NCI-H2029 (cell line): Measurements from ENCODE around the gene SUSD2.
"Not testable (repeated sequence)": the region's sequence is repeated elsewhere in the genome, so short reads cannot be mapped to it uniquely, and the experiment has no call there.

ENCODE experiments used
- DNase-seq: peaks from one replicate; lab custom pipeline; 2025; lab: John Stamatoyannopoulos, UW

Gene SUSD2, protein sequence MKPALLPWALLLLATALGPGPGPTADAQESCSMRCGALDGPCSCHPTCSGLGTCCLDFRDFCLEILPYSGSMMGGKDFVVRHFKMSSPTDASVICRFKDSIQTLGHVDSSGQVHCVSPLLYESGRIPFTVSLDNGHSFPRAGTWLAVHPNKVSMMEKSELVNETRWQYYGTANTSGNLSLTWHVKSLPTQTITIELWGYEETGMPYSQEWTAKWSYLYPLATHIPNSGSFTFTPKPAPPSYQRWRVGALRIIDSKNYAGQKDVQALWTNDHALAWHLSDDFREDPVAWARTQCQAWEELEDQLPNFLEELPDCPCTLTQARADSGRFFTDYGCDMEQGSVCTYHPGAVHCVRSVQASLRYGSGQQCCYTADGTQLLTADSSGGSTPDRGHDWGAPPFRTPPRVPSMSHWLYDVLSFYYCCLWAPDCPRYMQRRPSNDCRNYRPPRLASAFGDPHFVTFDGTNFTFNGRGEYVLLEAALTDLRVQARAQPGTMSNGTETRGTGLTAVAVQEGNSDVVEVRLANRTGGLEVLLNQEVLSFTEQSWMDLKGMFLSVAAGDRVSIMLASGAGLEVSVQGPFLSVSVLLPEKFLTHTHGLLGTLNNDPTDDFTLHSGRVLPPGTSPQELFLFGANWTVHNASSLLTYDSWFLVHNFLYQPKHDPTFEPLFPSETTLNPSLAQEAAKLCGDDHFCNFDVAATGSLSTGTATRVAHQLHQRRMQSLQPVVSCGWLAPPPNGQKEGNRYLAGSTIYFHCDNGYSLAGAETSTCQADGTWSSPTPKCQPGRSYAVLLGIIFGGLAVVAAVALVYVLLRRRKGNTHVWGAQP

DNA sequence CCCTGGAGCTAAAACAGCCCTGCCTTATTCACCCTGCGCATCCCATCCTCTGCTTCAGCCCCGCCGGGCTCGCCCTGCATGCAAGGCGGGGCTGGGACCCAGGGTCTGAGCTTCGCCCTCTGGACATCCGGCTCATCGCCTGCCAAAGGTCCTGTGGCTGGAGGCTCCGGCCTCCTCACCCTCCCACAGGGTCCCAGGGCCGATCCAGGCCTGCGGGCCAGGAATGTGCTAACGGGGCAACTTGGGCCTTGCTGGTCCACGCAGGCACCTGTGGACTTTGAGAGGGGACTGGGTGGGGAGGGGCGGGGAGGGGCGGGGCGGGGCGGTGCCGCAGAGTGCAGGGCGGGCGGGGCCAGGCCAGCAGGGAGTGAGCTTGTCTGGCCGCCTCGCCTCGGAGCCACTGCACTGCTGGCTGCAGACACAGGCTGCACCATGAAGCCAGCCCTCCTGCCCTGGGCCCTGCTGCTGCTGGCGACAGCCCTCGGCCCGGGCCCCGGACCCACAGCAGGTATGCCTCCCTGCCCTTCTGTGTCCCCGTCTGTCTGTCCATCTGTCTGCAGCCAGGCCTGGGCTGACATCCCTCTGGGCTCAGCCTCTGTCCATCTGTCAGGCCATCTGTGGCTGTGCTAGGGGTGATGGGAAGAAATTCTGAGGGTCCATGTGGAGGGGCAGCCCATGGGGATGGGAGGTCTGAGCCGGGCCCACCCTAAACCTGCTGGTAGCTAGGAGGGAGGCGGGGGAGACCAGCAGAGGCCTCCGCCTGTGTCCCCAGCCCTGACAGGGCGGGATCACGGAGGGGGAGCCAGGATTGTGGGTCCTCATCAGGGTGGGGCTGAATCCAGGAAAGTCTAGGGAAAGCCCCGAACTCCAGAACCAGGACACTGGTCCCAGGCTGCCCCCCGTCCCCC is at the start of gene SUSD2:
TSS of gene SUSD2 (plus strand) at position 400 of the 908 bp plus-strand sequence. CDS start at position 433, 33 bp downstream.
- no peak for DNase-seq

DNA sequence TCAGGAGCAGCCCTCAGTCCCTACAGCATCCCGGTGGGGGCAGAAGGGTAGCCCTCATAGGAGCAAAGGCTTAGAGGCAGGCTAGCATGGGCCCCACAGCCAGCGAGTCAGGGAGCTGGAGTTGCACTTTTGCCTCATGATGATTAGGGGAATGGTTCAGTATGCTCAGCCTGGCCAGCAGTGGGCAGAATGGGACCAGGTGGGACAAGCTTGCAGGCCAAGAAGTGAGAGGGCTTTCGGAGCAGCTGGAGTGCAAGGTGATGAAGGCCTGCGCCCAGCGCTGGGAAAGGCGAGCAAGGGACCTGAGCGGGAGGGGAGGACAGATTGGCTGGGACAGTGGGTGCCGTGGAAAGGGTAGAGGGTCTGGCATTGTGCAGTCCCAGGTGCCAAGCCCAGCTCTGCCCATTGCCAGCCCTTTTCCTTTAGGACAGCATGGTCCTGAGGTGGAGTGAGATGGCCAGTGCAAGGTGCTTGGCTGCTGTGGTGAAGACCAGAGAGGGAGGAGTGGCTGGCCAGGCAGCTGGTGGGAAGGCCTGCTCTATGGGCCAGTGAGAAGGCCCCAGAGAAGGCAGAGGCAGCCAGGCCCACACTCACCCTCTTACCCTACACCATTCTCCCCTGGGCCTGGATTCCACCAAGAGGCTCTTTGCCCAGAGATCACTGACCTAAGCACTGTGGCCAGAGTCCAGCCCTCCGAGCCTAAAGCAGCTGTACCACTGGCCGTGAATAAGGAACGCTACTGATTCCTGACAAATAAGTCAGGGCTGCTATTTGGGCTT is 47.9 kb upstream of the SUSD2 start:
- no peak for DNase-seq

DNA sequence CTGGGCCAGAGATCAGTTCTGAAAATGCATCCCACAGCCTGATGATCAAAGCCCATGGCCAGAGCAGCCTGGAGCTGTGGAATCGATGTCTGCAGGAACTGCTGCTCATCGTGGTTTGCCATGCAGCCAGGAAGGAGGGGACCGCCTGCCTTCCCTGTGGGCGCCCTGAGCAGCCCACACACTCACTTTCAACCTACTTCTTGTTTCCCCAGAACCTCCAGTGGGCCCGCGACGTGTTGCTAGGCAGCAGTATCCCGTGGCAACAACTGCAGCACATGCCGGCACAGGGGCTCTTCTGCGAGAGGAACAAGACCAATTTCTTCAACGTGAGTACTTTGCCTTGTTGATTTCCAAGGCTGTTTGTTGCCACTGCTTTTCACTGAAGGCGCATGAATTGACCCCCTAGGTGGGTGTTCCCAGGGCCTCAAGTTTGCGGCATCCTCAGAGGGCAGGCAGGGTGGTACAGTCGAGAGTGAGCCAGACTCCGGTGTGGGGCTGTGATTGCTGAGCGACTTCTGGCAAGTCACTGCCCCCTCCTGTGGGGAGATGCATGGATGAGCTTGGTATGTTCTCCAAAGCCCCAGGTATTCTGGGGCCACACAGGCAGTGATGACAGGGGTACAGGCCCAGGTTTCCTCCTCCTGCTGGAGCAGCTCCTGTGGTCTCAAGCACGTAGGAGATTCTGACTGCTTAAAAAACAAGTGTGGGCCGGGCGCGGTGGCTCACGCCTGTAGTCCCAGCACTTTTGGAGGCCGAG is 47.0 kb upstream of the SUSD2 start:
- no peak for DNase-seq

DNA sequence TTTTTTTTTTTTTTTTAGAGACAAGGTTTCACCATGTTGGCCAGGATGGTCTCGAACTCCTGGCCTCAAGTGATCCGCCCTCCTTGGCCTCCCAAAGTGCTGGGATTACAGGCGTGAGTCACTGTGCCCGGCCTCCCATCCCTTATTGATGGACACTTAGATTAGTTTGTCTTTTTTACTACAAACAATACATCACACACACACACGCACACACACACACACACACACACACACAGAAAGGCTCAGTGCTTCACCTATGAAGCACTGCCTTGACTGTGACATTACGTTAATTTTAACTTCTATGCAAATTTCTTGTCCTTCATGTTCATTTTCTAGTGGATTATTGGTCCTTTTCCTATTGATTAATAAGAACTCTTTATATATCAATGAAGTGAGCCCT is 44.8 kb upstream of the SUSD2 start:
- not testable (repeated sequence) for DNase-seq

DNA sequence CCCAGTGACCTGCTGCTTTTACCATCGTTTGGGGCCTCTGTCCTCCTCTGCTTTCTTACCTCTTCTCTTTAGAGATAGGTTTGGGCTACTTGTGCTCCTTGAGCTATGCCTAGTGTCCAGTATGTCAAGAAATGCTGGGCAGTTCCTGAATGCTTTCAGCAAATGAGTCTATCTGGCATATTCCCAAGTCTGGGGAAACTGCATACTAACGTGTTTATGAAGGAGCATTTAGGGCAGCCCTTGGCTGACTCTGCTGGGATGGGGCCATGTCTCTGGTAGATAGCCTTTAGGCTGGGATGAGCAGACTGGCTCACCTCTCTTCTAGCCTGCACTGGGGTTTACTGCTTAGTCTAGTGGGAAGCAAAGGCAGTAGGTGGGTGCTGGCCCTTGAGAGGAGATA is 43.7 kb upstream of the SUSD2 start:
- no peak for DNase-seq

DNA sequence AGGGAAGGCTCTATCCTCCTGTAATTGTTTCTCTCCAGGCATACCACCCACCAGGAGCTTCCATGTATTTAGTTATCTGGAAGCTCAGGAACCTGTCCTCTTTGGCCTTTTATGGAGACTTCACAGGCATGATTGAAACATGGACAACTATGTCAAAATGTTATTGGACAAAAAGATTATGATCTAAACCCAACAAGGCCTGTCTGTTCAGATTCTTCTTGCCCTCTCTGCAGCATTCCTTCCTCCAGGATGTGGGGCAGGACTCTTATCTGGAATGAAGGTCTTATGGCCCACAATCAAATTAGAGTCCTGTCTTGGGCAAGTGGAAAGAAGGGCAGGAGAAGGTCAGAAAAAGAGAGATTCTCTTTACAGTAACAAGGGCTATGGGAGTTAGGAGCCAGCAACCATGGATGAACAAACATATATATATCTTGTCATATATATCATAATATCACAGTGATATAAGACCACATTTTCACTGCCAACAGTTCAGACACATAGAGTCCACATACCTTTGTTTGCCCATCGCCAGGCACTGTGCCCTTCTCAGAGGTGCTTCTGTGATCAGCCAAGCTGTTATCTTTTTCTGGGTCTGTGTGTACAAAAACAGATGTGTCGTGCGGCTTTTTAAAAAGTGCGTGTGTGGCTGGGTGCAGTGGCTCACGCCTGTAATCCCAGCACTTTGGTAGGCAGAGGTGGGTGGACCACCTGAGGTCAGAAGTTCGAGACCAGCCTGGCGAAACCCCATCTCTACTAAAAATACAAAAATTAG is 42.5 kb upstream of the SUSD2 start:
- DNase-seq, result no peak

DNA sequence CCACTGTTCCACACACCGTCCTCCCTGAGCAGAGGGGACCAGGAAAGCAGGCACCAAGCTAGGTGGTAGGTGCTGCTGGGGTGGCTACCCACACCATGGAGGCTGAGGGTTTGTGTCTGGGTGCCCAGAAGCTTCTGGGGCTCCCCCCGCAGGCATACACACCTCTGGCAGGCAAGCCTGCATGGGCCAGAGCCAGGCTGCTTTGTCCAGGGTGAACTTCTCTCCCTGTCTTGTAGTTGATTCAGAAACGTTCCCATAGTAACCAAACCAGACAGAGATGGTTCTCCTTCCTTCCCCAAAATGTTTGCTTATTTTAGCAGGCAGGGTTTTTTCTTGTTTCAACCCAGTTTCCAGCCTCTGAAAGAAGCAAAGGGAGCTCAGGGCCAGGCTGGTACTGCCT is 40.9 kb upstream of the SUSD2 start:
- DNase-seq, result no peak

DNA sequence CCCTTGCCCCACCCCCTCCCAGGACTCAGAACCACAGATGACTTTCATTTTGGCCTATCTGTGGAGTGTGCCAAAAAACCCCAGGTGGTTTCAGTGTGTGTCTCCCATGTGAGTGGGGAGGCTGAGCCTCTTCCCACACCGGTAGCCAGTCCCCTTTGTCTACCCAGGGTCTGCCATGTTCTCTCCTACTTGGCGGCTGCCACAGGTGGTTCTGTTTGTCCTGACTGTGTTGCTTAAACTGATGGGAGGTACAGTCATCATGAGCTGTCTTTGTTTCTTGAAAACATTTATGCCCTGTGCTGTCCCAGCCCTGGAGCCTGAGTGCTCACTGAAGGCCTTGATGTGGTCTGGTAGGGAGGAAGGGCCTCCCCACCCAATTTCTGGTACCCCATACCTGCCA is 39.7 kb upstream of the SUSD2 start:
- peak; percentile 26 for DNase-seq

DNA sequence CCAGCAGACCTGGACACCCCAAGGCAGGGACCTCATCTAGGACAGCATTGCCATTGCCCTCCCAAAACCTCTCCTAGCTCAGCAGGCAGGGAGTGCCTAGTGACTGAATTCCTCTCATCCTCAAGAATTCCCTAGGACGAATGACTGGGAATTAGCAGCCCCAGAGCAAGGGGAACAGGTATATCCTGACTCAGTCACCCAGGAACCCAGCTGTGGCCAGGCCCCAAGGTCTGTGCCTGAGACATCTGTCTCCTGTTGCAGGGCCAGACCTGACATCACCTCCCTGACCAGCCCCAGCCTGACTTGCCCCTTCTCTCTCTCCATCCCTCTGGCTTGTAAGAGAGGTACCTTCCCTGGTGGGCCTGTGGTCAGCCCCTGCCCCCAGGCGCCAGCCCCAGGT is 39.0 kb upstream of the SUSD2 start:
- no peak for DNase-seq

DNA sequence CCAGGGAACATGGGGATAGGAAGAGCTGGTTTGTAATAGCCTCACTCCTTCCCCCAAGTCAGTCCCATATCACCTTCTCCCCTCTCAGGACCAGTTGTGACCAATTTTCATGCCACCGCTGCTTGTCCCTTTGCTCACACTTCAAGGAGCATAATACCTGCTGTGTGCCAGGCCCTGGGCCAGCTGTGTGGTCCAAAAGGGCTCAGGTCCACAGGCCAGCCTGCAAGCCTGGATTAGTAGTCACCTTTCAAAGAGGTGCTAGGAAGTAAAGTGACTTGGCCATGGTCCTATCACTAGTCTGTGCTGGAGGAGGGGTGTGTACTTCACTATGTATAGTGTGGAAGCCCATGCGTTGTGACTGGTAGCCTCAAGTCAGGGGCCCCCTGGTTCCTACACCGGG is 38.5 kb upstream of the SUSD2 start:
- DNase-seq, result no peak

DNA sequence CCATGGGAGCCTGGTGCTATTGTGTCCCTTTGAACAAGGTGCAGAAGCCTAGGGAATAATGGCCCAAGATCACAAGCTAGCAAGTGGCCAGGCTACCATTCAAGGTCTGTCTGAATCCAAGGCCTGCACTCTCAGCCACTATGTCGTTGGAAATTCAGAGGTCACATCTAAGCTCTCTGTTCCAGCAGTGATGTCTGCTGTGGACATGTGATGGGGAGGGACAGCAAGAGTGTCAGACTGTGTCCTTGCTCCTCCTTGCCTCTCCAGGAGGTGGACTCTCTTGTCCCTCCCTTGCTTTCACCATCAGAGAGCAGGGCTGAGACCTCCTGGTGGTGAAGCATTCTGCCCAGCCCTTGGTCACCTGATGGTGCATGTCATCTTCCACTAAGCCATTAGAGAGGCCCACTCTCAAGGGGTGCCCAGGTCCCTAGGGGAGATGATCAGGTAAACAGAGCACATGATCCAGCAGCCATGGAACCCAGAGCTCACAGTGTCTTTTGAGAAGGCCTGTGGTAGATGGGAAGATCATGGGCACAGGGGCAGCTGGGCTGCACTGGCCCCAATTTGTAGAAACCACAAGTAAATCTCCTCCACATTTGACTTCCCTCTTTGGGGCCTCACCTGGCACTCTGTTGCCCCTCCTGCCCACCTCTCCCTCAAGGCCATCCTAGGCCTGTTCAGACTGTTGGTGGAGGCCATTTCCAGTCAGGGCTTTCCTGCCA is 37.1 kb upstream of the SUSD2 start:
- DNase-seq, result no peak

DNA sequence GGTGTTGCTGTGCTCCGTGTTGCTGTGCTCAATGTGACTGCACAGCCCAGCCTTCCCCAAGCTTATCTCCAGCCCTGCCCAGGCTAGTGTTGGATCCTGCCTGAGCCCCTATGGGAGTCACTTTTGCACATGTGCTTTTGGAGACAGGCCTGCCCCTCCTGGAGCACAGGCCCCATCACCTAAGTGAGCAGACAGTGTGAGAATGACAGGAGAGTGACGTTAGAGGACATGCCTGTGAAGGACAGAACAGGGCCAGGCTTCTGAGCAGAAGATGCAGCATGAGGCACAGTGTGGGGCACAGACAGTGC is 36.6 kb upstream of the SUSD2 start:
- DNase-seq, result no peak

DNA sequence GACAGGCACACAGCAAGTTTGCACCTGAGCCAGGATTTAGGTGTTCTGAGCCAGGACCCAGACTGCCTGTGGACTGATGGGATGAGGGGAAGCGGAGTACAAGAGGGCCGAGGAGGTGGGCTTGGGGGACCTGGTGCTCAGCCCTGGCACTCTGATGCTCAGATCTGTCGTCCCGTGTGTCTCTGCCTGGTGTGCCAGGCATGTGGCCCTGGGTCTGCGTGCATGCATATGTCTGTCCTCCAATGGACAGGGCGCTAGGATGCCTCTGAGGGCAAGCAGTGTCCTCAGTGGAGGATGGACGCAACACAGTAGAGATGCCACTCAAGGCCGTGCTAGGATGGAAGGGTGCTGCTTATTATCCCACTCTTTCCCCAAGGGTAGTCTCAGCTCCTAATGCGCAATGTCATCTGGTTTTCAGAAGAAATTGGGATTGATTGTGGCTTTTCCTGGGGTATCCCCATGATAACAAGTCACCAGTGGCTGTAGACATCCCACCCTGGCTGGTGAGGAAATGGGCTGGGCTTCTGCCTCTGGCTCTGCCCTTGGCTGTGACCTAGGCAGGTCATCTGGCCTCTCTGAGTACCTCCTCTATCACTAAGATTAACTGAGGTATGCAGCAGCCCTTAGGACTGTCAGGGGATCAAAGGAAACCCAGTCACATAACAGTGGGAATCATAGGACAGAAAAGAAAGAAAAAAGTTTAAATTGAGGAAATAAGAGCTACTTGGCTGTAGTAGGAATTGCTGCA is 35.7 kb upstream of the SUSD2 start:
- DNase-seq, result no peak

DNA sequence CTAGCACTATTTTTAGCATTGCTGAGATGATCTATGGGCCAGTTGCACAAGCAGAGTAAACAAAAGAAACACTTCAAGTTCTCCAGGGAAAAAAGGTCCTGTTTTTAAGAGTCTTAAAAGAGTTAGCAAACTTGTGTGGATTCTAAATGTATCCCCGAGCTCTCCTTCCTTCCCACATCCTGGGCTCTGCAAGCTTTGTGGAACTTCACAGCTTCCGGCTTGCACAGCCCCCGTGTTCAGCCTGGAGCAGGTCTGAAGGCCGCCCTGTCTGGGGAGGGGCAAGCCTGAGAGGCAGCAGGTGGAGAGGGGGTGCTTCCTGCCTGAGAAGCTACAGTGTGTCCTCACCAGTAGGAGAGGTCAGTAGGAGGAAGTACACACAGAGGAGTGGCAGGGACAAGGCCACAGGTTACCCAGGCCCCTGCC is 35.1 kb upstream of the SUSD2 start:
- peak; percentile 84 for DNase-seq

DNA sequence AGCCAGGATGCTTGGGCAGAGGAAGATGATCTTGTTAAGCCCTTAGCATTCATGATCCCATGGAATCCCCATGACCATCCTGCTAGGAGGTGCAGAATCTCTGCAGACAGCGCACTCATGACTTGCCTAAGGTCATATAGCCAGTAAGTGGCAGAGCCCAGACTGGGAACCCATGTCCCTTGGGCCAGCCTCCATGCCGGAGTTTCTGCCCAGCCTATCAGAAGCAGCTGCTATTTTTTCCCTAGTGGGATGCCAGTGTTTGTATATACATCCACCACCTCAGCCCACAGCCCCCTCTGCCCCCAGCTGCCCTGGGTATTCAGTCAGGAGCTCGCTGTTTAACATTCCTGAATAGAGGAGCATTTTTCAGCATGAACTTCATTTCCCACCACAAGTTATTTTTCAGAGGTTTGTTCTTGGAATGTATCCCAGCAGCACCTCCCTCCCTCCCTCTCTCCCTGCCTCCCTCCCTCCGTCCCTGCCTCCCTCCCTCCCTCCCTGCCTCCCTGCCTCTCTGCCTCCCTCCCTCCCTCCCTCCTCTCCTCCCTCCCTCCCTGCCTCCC is 34.4 kb upstream of the SUSD2 start:
- DNase-seq, result peak; percentile 10

DNA sequence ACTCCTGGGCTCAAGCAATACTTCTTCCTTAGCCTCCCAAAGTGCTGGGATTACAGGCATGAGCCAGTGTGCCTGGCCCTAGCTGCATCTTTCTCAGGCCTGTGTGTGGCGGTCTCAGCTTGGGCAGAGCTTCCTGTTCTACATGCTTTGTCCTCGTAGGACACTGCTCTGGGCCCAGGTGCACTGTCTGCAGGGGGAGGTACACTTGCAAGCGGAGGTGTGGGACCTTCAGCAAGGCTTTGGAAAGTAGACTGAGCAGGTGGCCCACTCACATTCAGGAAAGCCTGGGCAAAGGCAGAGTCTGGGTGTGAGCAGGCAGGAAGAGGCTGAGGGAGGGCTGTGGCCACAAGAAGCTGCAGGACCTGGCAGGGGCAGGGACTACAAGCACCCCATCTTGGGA is 33.6 kb upstream of the SUSD2 start:
- DNase-seq, result no peak

DNA sequence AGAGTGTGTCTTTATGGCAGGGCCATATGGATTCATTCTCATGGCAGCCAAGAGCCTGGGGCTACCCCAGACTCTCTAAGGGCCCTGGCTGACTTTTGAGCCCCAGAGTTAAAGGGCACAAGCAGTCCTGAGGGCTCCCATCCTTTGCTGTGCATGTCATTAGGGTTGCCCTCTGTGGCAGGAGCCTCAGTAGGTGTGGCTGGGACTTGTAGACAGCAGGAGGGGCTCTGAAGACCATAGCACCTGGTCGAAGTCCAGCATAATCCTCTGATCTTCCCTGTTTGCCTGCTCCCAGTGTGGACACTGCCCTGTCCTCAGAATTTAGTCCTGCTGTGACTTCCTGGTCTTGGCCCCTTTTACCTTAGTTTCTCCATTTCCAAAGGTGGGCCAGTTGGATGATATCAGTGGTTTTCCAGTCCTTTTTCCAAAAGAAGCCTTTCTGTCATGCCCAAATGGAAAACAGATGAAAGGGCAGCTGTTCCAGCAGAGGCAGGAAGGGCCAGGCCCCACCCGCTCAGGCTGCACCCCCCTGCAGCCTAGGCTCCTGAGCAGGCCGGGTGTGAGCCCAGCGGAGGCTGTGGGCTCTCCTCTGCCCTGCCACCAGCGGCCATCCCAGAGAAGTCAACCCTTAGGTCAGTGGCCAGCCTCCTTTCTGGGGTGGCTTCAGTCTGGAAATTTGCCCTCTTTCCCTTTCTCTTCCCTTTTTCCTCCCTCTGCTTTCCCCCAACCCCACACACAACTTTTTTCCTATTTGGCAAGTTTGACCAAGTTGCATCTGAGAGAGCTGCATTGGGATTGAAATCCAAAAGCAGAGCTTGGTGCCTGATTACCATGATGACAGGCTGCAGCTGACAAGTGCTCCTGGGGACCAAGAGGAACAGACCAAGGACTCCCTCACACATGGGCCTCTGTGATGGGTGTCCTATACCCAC is 32.8 kb upstream of the SUSD2 start:
- DNase-seq, result no peak
